Thoracic aorta (tissue), 2 donors: Measurements from ENCODE around the gene VIPR2. TPM values are rescaled to one million over a fixed set of nuclear protein-coding genes. Genes with fewer than 3 reads are reported as not detected.

ENCODE experiments used
- ATAC-seq: fragments of 150-250 bp; one replicate; pipeline ENCODE4 v1.8.0; 2017; ENCODE audit warnings: low read depth; ENCODE audit not compliant: insufficient number of reproducible peaks, low FRiP score
- DNase-seq: peaks from one replicate; pipeline ENCODE4 v3.0.0-alpha.2; 2020; ENCODE audit warnings: low spot score
- H3K27ac ChIP-seq, 2 donors: fragments of 200-600 bp; sonication (generic); 1 replicate in 1 of 2; 2 replicates in 1 of 2; pipeline ENCODE4 v1.5.1; 2016; ENCODE audit warnings: mild to moderate bottlenecking in 2 of 2, moderate library complexity in 2 of 2
- H3K27me3 ChIP-seq: fragments of 200-600 bp; sonication (generic); replicated peaks from 2 replicates; pipeline ENCODE4 v1.6.0; 2016; ENCODE audit warnings: mild to moderate bottlenecking; ENCODE audit not compliant: insufficient read depth
- H3K36me3 ChIP-seq: fragments of 200-600 bp; sonication (generic); one replicate; pipeline ENCODE4 v1.5.1; 2016
- H3K4me1 ChIP-seq, 2 donors: fragments of 200-600 bp; sonication (generic); 1 replicate in 1 of 2; 2 replicates in 1 of 2; pipeline versions ENCODE4 v1.5.1 to v1.6.0; 2016; ENCODE audit warnings: low read depth in 2 of 2, mild to moderate bottlenecking in 1 of 2; ENCODE audit not compliant: control insufficient read depth in 1 of 2
- H3K4me3 ChIP-seq: fragments of 200-600 bp; sonication (generic); 2 replicates; pipeline ENCODE4 v1.5.1; 2016; ENCODE audit warnings: mild to moderate bottlenecking
- H3K9me3 ChIP-seq: fragments of 200-600 bp; sonication (generic); 2 replicates; pipeline ENCODE4 v1.5.1; 2016
- total RNA-seq, 2 donors: library from RNA; depleted of rRNA; stranded (reverse); fragments of >200 nt; gene quantifications; one replicate each; pipeline versions ENCODE4 v1.1.0 to v1.2.3, GENCODE V29; 2016
- TF ChIP-seq, protein P1 (sequence below): fragments of 200-600 bp; sonication (generic); IDR thresholded peaks from one replicate; pipeline ENCODE4 v1.5.1; 2019; ENCODE audit warnings: antibody characterized with exemption

VIPR2 gene
- total RNA-seq, 2 donors from 2014 or later: 18.3 to 29.5 TPM

DNA sequence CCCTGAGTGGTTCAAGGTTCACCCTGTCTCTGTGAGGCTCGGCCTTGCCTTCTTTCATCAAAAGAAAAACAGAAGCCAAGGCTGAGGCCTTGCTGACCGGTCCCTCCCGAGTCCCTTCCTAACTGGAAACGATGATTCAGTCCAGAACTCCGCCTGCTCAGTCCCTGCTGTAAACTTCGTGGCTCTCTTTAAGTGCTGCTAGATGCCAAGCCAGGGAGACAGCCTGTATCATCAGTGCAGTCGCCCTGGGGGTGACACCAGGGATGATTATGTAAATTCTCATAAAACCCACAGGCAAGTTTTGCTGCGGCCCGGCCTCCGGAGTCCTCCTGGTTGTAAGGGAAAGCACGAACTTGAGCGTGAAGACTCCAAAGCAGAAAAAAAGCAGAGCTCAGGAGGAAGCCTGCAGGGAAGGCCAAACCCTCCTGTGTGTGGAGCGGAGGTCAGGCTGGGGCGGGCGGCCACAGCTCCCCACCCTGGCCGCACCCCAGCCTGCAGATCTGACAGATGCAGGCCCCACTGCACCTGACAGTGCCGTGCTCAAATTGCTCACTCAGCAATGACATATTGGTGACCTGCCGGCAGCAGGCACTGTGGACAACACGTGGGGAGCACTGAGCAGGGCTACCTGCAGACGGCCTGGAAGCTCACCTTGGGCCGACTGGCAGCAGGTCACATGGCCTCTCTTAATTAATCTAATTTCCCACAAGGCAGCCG, 164.9 kb downstream of the VIPR2 start:
- H3K4me1 ChIP-seq: peaks cover 0 to 8% of the 10 kb centered on the region in 2 donors
- no peak overlapping the region for H3K27ac ChIP-seq
- no peak overlapping the region for H3K4me3 ChIP-seq
- H3K9me3 ChIP-seq: peaks cover 15% of the 10 kb centered on the region
- no peak for ATAC-seq
- TF ChIP-seq, protein P1, sequence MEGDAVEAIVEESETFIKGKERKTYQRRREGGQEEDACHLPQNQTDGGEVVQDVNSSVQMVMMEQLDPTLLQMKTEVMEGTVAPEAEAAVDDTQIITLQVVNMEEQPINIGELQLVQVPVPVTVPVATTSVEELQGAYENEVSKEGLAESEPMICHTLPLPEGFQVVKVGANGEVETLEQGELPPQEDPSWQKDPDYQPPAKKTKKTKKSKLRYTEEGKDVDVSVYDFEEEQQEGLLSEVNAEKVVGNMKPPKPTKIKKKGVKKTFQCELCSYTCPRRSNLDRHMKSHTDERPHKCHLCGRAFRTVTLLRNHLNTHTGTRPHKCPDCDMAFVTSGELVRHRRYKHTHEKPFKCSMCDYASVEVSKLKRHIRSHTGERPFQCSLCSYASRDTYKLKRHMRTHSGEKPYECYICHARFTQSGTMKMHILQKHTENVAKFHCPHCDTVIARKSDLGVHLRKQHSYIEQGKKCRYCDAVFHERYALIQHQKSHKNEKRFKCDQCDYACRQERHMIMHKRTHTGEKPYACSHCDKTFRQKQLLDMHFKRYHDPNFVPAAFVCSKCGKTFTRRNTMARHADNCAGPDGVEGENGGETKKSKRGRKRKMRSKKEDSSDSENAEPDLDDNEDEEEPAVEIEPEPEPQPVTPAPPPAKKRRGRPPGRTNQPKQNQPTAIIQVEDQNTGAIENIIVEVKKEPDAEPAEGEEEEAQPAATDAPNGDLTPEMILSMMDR: no peak
- no peaks in the 10 kb centered on the region for H3K36me3 ChIP-seq
- DNase-seq: no peak
- H3K27me3 ChIP-seq: no peaks in the 10 kb centered on the region

DNA sequence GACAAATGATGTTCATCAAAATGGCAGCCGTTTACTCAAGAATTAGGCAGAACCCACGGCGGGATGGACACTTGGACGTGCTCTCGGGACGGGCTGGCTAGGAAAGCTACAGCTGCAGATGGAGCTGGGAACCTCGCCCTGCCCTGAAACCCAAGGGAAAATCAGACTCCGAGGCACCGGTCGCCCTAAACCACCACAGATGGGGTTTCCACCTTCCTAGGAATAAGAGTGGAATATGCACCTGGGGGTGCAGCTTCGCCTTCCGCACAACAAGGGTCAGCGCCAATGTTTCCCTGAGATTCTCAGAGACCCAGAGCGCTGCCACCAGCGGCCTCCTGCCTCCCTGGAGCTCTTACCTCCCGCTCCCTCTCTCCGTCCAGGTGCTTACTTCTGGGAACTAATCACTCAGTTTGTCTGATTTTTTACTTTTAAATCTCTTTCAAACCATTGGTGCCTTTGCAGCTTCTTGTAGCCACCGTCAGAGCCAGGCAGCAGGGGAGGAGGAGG, 165.6 kb downstream of the VIPR2 start:
- TF ChIP-seq, protein P1: no peak
- Histone ChIP-seq H3K27ac (no peak overlapping the region), H3K27me3 (no peaks in the 10 kb centered on the region), H3K9me3 (peaks cover 15% of the 10 kb centered on the region), H3K4me1 (peaks cover 0 to 8% of the 10 kb centered on the region in 2 donors), H3K36me3 (no peaks in the 10 kb centered on the region), H3K4me3 (no peak overlapping the region)
- ATAC-seq (no peak), DNase-seq (no peak)
